Glutamatergic neuron (in vitro differentiated cells): ENCODE data around the gene CNRIP1. TPM values are rescaled to one million over a fixed set of nuclear protein-coding genes. Genes with fewer than 3 reads are reported as not detected.

Experiments used
- DNase-seq: peaks from one replicate; pipeline ENCODE4 v3.0.0; 2022
- H3K27ac Mint-ChIP-seq: one replicate; pipeline ENCODE4 v1.8.0; 2020; ENCODE audit warnings: mild to moderate bottlenecking, mixed read lengths, inconsistent platforms; ENCODE audit not compliant: unreplicated experiment
- H3K27me3 Mint-ChIP-seq: one replicate; pipeline ENCODE4 v1.8.0; 2020; ENCODE audit warnings: mild to moderate bottlenecking, moderate library complexity, mixed read lengths, inconsistent platforms; ENCODE audit not compliant: unreplicated experiment
- H3K36me3 Mint-ChIP-seq: one replicate; pipeline ENCODE4 v1.8.0; 2020; ENCODE audit warnings: mild to moderate bottlenecking, mixed read lengths, inconsistent platforms; ENCODE audit not compliant: unreplicated experiment
- H3K4me1 Mint-ChIP-seq: one replicate; pipeline ENCODE4 v1.8.0; 2020; ENCODE audit warnings: mild to moderate bottlenecking, low read depth, mixed read lengths, inconsistent platforms; ENCODE audit not compliant: unreplicated experiment
- H3K4me3 Mint-ChIP-seq: one replicate; pipeline ENCODE4 v1.8.0; 2020; ENCODE audit warnings: mild to moderate bottlenecking, mixed read lengths, inconsistent platforms; ENCODE audit not compliant: unreplicated experiment
- H3K9me3 Mint-ChIP-seq: one replicate; pipeline ENCODE4 v1.8.0; 2020; ENCODE audit warnings: mild to moderate bottlenecking, moderate library complexity, mixed read lengths, inconsistent platforms; ENCODE audit not compliant: unreplicated experiment
- CTCF ChIP-seq: fragments of 200-600 bp; sonication (generic); IDR thresholded peaks from one replicate; pipeline ENCODE4 v1.5.0; 2021; ENCODE audit not compliant: partially characterized antibody, unreplicated experiment
- total RNA-seq: library from RNA; stranded (reverse); fragmentation: NEBNext Ultra II Directional; extraction: Animal tissue kit (Norgen Biotek cat#: 25700); gene quantifications from one replicate; pipeline ENCODE4 v1.2.1, GENCODE V29; 2021; ENCODE audit not compliant: unreplicated experiment

CNRIP1 gene
- total RNA-seq, 1 donor from 2014 or later: 28.0 TPM

GRCh38 chr2:68287580-68288441 lies 31.9 kb downstream of the CNRIP1 start:
- H3K36me3 Mint-ChIP-seq: no peaks in the 10 kb centered on the region
- no peak overlapping the region for H3K27ac Mint-ChIP-seq
- H3K4me1 Mint-ChIP-seq: peaks cover 20% of the 10 kb centered on the region
- DNase-seq: no peak
- no peak for TF ChIP-seq CTCF
- H3K27me3 Mint-ChIP-seq: peaks cover 2% of the 10 kb centered on the region
- no peak overlapping the region for H3K4me3 Mint-ChIP-seq
- no peaks in the 10 kb centered on the region for H3K9me3 Mint-ChIP-seq

GRCh38 chr2:68284896-68285295 lies 34.9 kb downstream of the CNRIP1 start:
- DNase-seq: no peak
- Mint-ChIP-seq H3K36me3 (no peaks in the 10 kb centered on the region), H3K27ac (no peak overlapping the region), H3K4me1 (peaks cover 17% of the 10 kb centered on the region), H3K4me3 (no peak overlapping the region), H3K27me3 (peaks cover 2% of the 10 kb centered on the region), H3K9me3 (no peaks in the 10 kb centered on the region)
- no peak for TF ChIP-seq CTCF

- H3K27me3 Mint-ChIP-seq: peaks cover 2% of the 10 kb centered on the region
- no peak overlapping the region for H3K4me3 Mint-ChIP-seq
- no peak for TF ChIP-seq CTCF
- H3K9me3 Mint-ChIP-seq: no peaks in the 10 kb centered on the region
- DNase-seq: no peak
- H3K27ac Mint-ChIP-seq: no peak overlapping the region
- H3K36me3 Mint-ChIP-seq: no peaks in the 10 kb centered on the region
- H3K4me1 Mint-ChIP-seq: peaks cover 17% of the 10 kb centered on the region
These were observed 36.3 kb downstream of the CNRIP1 start for GRCh38 chr2:68283419-68283812.

GRCh38 chr2:68282811-68283418 lies 36.8 kb downstream of the CNRIP1 start:
- H3K9me3 Mint-ChIP-seq: no peaks in the 10 kb centered on the region
- H3K27me3 Mint-ChIP-seq: peaks cover 2% of the 10 kb centered on the region
- DNase-seq: no peak
- peak; percentile 81 for TF ChIP-seq CTCF
- no peaks in the 10 kb centered on the region for H3K36me3 Mint-ChIP-seq
- peaks cover 17% of the 10 kb centered on the region for H3K4me1 Mint-ChIP-seq
- H3K4me3 Mint-ChIP-seq: no peak overlapping the region
- H3K27ac Mint-ChIP-seq: no peak overlapping the region

- Mint-ChIP-seq H3K27me3 (peaks cover 2% of the 10 kb centered on the region), H3K9me3 (no peaks in the 10 kb centered on the region), H3K36me3 (no peaks in the 10 kb centered on the region), H3K4me3 (no peak overlapping the region), H3K4me1 (peaks cover 14% of the 10 kb centered on the region), H3K27ac (no peak overlapping the region)
- no peak for TF ChIP-seq CTCF
- DNase-seq: no peak
These were observed 39.0 kb downstream of the CNRIP1 start for GRCh38 chr2:68280796-68281195.
